Panc1 (cell line): ENCODE data around the gene NOTCH3. TPM values are rescaled to one million over a fixed set of nuclear protein-coding genes. Genes with fewer than 3 reads are reported as not detected.
A peak's percentile ranks its signal among the peaks of the same experiment; 100 is the strongest.

Experiments used
- ATAC-seq: fragments of 200-7000 bp; cut with Tn5 transposase; 2 replicates; pipeline ENCODE4 v1.9.1; 2020; ENCODE audit warnings: mild to moderate bottlenecking, moderate library complexity
- BruUV-seq: library from RNA; stranded (reverse); fragments of 400-500 nt; replicated peaks from 2 replicates; lab custom pipeline; 2021; lab: Mats Ljungman, UMichigan
- CTCF ChIA-PET: fragments of 300-600 bp; sonication (Branson Sonifier 250); formaldehyde crosslinking; loops from one replicate; lab custom pipeline; 2022; ENCODE audit warnings: antibody characterized with exemption; lab: Charles Lee
- POLR2A ChIA-PET: fragments of 300-600 bp; sonication (Branson Sonifier 250); formaldehyde crosslinking; loops from one replicate; lab custom pipeline; 2022; ENCODE audit warnings: antibody characterized with exemption; lab: Charles Lee
- DNase-seq: peaks from one replicate; pipeline ENCODE4 v3.0.0-alpha.2; 2010; ENCODE audit warnings: low read depth, low spot score
- H3K27ac ChIP-seq: 2 replicates; pipeline ENCODE4 v1.5.1; 2011; ENCODE audit warnings: mild to moderate bottlenecking, low read length, inconsistent platforms
- H3K27me3 ChIP-seq: fragments of 200-500 bp; sonication (Bioruptor generic); 2 replicates; pipeline ENCODE4 v1.6.0; 2014; ENCODE audit warnings: low read length, inconsistent platforms; ENCODE audit not compliant: control insufficient read depth, insufficient read depth
- H3K36me3 ChIP-seq: fragments of 200-500 bp; sonication (Bioruptor generic); 2 replicates; pipeline ENCODE4 v1.5.1; 2014; ENCODE audit warnings: inconsistent platforms, mild to moderate bottlenecking, low read length, moderate library complexity; ENCODE audit not compliant: control insufficient read depth, insufficient read depth
- H3K4me1 ChIP-seq: 2 replicates; pipeline ENCODE4 v1.5.1; 2011; ENCODE audit warnings: inconsistent platforms, mild to moderate bottlenecking, low read length, moderate library complexity; ENCODE audit not compliant: control insufficient read depth, insufficient read depth
- H3K4me3 ChIP-seq, 2 experiments: 2 replicates each; pipeline ENCODE4 v1.5.1; 2011 to 2012; ENCODE audit warnings: low read depth in 2 of 2, low read length in 2 of 2, mild to moderate bottlenecking in 2 of 2, inconsistent platforms in 1 of 2, moderate library complexity in 1 of 2
- H3K9me3 ChIP-seq: fragments of 200-500 bp; sonication (Bioruptor generic); 2 replicates; pipeline ENCODE4 v1.5.1; 2014; ENCODE audit warnings: low read depth, mild to moderate bottlenecking, inconsistent platforms, low read length, moderate library complexity; ENCODE audit not compliant: control insufficient read depth, insufficient read depth
- POLR2AphosphoS5 ChIP-seq: IDR thresholded peaks from 2 replicates; pipeline ENCODE4 v1.6.1; 2012; ENCODE audit warnings: mild to moderate bottlenecking, low read depth, low read length, moderate library complexity
- REST ChIP-seq, 2 experiments: IDR thresholded peaks; 2 replicates each; pipeline ENCODE4 v1.6.1; 2011 to 2012; ENCODE audit warnings: low read depth in 2 of 2, control low read depth in 1 of 2, low read length in 1 of 2, mild to moderate bottlenecking in 1 of 2, moderate library complexity in 1 of 2; ENCODE audit not compliant: insufficient read depth in 1 of 2
- in situ Hi-C: cut with HindIII; loops from 2 replicates; pipeline ENCODE4 v1.10.0; 2016; ENCODE audit warnings: low sequenced_read_pairs, low pct_unique_long_range_greater_than_20kb
- intact Hi-C: fragments of 100-400 bp; cut with micrococcal nuclease; formaldehyde crosslinking; loops from one replicate; pipeline ENCODE4 v1.10.0; 2022; ENCODE audit not compliant: unreplicated experiment
- total RNA-seq: library from RNA; stranded (reverse); gene quantifications from one replicate; pipeline ENCODE4 v1.2.1, GENCODE V29; 2021; ENCODE audit not compliant: unreplicated experiment
- TF ChIP-seq, protein P1 (sequence below): fragments of 450-650 bp; IDR thresholded peaks from 2 replicates; pipeline ENCODE4 v1.5.1; 2017; ENCODE audit warnings: mild to moderate bottlenecking

NOTCH3 gene
- total RNA-seq, 1 experiment from 2014 or later, result 5.3 TPM

DNA sequence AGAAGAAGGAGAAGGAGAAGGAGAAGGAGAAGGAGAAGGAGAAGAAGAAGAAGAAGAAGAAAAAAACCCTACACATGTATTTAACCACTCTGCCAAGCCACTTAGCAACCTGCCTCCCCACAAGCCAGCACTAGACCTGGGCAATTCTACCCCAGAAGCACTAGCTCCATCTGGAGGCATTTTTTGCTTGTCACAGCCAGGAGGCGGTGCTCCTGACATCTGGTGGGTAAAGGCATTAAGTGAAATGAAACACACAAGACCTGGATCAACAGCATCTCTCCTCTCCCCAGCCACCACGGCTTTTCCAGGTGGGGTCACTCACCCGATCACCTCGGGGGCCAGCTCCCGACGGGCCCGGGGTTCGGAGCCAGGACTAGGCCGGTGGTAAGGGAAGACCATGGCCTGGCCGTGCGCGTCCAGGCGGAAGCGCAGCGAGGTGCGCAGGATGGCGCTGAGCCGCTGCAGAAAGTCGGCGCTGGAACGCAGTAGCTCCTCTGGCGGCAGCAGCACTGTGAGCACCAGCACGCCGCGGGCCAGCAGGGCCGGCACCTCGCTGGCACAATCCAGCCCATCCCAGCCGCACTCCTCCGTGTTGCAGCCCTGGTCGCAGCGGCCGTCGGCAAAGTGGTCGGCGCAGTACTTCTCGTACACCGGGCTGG is 26.9 kb downstream of the NOTCH3 start:
- ChIA-PET CTCF (interaction anchor here (0.7 to 1.1 kb wide), 4 partner anchors 12 to 408 kb away, joined by 3 to 24 read pairs (median 5); no protein-coding TSS in a partner anchor), POLR2A (no interaction called here)
- DNase-seq (no peak), ATAC-seq (0 out of 2 replicates have a peak, but pooled peaks have one; percentile 52)
- intact Hi-C loops, result no loop called here
- Histone ChIP-seq H3K27ac (no peak overlapping the region), H3K36me3 (no peaks in the 10 kb centered on the region), H3K4me3 (no peak overlapping the region), H3K27me3 (no peaks in the 10 kb centered on the region), H3K4me1 (no peaks in the 10 kb centered on the region), H3K9me3 (no peaks in the 10 kb centered on the region)
- in situ Hi-C loops, result no loop called here
- TF ChIP-seq, protein P1, sequence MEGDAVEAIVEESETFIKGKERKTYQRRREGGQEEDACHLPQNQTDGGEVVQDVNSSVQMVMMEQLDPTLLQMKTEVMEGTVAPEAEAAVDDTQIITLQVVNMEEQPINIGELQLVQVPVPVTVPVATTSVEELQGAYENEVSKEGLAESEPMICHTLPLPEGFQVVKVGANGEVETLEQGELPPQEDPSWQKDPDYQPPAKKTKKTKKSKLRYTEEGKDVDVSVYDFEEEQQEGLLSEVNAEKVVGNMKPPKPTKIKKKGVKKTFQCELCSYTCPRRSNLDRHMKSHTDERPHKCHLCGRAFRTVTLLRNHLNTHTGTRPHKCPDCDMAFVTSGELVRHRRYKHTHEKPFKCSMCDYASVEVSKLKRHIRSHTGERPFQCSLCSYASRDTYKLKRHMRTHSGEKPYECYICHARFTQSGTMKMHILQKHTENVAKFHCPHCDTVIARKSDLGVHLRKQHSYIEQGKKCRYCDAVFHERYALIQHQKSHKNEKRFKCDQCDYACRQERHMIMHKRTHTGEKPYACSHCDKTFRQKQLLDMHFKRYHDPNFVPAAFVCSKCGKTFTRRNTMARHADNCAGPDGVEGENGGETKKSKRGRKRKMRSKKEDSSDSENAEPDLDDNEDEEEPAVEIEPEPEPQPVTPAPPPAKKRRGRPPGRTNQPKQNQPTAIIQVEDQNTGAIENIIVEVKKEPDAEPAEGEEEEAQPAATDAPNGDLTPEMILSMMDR, result peak; percentile 63
- TF ChIP-seq REST (IDR thresholded peaks at IDR 0.05; ENCODE audit: insufficient read depth in 1 of 2, low read depth in 2 of 2, low read length in 1 of 2), result no peak
- no peak for TF ChIP-seq POLR2AphosphoS5
- BruUV-seq, result no TSS peak

- Histone ChIP-seq H3K27me3 (no peaks in the 10 kb centered on the region), H3K4me3 (no peak overlapping the region), H3K4me1 (no peaks in the 10 kb centered on the region), H3K36me3 (no peaks in the 10 kb centered on the region), H3K9me3 (no peaks in the 10 kb centered on the region), H3K27ac (no peak overlapping the region)
- BruUV-seq, result no TSS peak
- ChIA-PET POLR2A (no interaction called here), CTCF (no interaction called here)
- in situ Hi-C loops (no loop called here), intact Hi-C loops (no loop called here)
- no peak for ATAC-seq
- no peak for TF ChIP-seq REST (IDR thresholded peaks at IDR 0.05; ENCODE audit: insufficient read depth in 1 of 2, low read depth in 2 of 2, low read length in 1 of 2)
- no peak for DNase-seq
These were observed 30.4 kb downstream of the NOTCH3 start for GRCh38 chr19:15170345-15170744.
